Stimulated activated naive CD8-positive, alpha-beta T cell treated with anti-CD3 and anti-CD28 coated beads, Interleukin-15, amount 100 ng/mL, for 72 hours (primary cell): ENCODE results near the gene POLD1.
A peak's percentile ranks its signal among the peaks of the same experiment; 100 is the strongest.
"Not testable (repeated sequence)": the region's sequence is repeated elsewhere in the genome, so short reads cannot be mapped to it uniquely, and the experiment has no call there.

Experiments
- ATAC-seq: fragments of 150-1000 bp; cut with Tn5 transposase; 2 replicates; pipeline ENCODE4 v1.10.0; 2021; ENCODE audit warnings: mild to moderate bottlenecking, moderate library complexity
- DNase-seq, 2 donors: peaks; one replicate each; pipeline ENCODE4 v3.0.0; 2021 to 2022
- H3K27ac Mint-ChIP-seq, 2 donors: one replicate each; pipeline ENCODE4 v1.8.0; 2022; ENCODE audit warnings: mild to moderate bottlenecking in 2 of 2, mixed read lengths in 2 of 2, moderate library complexity in 2 of 2
- H3K27me3 Mint-ChIP-seq: one replicate; pipeline ENCODE4 v1.8.0; 2022; ENCODE audit warnings: mixed read lengths
- H3K4me1 Mint-ChIP-seq: one replicate; pipeline ENCODE4 v1.8.0; 2022; ENCODE audit warnings: mild to moderate bottlenecking, mixed read lengths
- H3K4me3 Mint-ChIP-seq, 2 donors: one replicate each; pipeline ENCODE4 v1.8.0; 2022; ENCODE audit warnings: mild to moderate bottlenecking in 2 of 2, mixed read lengths in 2 of 2, moderate library complexity in 1 of 2
- H3K9me3 Mint-ChIP-seq, 2 donors: one replicate each; pipeline ENCODE4 v1.8.0; 2022; ENCODE audit warnings: mixed read lengths in 2 of 2

The POLD1 gene

DNA sequence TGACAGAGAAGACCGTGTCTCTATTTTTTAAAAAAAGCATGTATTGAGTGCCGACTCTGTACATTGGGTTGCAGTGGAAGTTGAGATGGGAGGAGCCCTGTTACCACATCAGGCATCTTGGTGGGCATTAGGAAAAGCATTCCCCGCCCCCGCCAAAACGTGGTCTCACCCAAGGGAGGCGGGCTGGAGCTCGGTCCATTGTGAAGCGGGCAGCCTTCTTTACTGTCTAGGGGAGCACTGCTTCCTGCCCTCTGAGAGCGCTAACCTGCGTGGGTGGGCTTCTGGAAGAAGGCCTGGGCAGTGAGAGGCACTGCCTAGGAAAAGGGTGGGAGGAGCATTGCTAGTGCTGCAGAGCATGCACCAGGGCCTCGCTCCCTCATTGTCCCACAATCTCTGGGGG is 4.0 kb upstream of the POLD1 start:
- Mint-ChIP-seq H3K4me3 (no peak overlapping the region), H3K27me3 (no peaks in the 10 kb centered on the region), H3K4me1 (peaks cover 51% of the 10 kb centered on the region), H3K27ac (no peak overlapping the region), H3K9me3 (no peaks in the 10 kb centered on the region)
- ATAC-seq (no peak), DNase-seq (no peak)

DNA sequence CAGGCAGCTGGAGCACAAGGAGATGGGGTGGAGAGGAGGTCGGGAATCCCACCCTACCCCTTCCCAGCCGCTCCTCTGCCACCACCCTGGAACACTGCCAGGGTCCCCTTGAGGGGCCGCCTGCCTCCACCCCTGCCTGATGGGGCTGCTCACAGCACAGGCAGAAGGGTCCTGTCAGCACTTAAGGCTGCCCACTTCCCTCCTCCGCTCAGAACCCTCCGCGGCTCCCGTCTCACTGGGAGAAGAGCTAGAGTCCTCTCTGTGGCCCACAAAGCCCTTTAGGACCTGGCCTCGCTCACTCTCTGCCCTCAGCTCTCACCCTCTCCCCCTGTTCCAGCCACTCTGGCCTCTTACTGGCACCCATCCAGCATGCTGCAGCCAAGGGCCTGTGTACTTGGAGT is 3.4 kb upstream of the POLD1 start:
- no peak overlapping the region for H3K27ac Mint-ChIP-seq
- peaks cover 57% of the 10 kb centered on the region for H3K4me1 Mint-ChIP-seq
- DNase-seq (no peak), ATAC-seq (no peak)
- H3K9me3 Mint-ChIP-seq, result no peaks in the 10 kb centered on the region
- H3K27me3 Mint-ChIP-seq, result no peaks in the 10 kb centered on the region
- H3K4me3 Mint-ChIP-seq, result no peak overlapping the region

DNA sequence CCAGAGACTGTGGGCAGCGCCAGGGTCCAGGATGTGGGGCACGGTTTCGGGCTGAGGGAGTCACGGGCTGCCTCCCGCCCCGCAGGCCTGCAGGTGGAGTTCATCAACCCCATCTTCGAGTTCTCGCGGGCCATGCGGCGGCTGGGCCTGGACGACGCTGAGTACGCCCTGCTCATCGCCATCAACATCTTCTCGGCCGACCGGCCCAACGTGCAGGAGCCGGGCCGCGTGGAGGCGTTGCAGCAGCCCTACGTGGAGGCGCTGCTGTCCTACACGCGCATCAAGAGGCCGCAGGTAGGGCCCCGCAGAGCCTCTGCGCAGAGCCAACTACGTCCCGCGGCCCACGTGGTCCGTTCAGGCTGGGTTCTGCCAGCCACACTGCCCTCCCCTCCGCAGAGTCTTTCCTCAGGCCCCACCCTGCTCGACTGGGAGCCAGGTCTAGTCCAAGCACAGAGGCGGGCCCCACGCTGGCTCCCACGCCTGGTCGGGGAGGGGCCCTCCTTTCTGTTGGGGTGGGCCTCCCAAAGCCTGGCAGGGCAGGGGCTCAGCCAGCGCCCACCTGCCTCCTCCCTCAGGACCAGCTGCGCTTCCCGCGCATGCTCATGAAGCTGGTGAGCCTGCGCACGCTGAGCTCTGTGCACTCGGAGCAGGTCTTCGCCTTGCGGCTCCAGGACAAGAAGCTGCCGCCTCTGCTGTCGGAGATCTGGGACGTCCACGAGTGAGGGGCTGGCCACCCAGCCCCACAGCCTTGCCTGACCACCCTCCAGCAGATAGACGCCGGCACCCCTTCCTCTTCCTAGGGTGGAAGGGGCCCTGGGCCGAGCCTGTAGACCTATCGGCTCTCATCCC is 2.0 kb upstream of the POLD1 start:
- Mint-ChIP-seq H3K27ac (no peak overlapping the region), H3K27me3 (no peaks in the 10 kb centered on the region), H3K9me3 (no peaks in the 10 kb centered on the region), H3K4me3 (no peak overlapping the region), H3K4me1 (peaks cover 63% of the 10 kb centered on the region)
- DNase-seq (no peak), ATAC-seq (no peak)

DNA sequence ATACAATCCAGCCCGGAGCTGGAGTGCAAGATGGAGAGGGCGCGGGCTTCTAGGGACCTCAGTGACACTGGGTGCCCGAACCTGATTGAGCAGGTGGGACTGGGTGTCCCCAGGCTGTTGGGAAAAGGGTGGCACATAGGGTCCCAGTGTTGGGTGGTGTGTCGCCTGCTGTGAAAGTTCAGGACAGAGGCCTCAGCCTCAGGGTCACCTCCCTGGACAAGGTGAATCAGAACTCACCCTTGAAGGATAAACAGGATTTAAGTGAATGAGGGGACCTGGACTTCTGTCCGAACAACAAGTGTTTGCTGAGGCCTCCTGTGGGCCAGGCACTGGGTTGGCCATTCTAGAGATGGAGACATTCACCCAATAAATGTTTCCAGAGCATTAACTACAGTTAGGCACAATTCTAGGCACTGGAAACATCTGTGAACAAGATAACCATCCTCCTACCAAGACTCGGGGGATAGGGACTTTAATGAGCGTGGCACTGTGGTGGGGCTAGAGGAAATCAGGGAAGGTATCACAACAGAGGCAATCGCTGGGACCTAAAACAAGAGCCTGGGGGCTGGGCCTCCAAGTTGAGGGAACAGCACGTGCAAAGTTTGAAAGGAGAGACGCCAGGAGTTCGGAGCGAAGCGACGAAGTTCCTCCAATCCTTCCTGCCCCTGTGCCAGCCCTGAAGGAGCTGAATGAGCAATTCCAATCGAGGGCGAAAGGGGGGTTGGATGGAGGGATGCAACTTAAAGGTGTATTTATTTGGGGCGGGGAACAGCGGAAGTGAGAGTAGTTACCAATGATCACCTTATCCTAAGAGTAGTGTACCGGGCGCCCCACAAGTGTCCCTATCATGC is 921 bp upstream of the POLD1 start:
- DNase-seq, result no peak
- no peak for ATAC-seq
- Mint-ChIP-seq H3K4me1 (peaks cover 60% of the 10 kb centered on the region), H3K27me3 (no peaks in the 10 kb centered on the region), H3K4me3 (peak overlapping the region; percentile 94 to 100), H3K27ac (peak overlapping the region; percentile 74 to 96), H3K9me3 (no peaks in the 10 kb centered on the region)

DNA sequence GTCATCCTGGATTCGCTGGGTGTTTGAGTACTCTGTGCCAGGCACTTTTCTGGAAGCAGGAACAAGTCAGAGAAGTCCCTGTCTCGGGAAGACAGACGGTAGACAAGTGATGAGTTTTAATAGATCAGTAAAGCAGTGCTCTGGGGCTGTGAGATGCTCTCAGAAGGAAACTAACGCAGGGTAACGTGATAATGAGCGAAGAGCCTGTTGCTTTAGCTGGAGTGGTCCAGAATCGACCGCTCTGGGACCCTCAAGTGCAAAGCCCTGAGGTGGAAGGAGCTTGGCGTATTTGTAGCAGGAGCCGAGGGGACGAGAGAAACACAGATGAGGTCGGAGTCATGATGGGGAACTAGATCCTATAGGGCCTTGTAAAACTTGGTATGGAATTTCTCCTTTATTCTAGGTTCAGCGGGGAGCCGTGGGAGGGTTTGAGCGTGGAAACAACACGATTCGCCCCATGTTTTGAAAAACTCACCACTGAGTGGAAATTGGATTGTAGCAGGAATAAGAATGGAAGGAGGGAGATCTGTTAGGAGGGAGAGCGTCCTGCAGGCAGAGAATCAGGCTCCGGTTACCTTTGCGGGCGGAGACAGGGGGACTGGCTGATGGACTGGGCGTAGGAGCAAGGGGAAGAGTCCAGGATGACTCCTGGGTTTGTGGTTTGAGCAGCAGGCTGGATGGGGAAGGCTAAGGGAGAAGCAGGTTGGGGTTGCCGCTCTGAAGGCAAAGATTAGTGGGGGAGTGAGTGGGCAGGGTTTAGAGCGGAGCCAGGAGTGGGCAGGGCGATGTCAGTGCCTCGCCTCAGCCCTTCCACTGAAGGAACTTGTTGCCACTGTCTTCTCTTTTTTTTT is 763 bp downstream of the POLD1 start:
- peak overlapping the region; percentile 96 to 98 for H3K27ac Mint-ChIP-seq
- H3K27me3 Mint-ChIP-seq, result no peaks in the 10 kb centered on the region
- DNase-seq (no peak), ATAC-seq (no peak)
- peak overlapping the region; percentile 94 to 100 for H3K4me3 Mint-ChIP-seq
- no peaks in the 10 kb centered on the region for H3K9me3 Mint-ChIP-seq
- peaks cover 48% of the 10 kb centered on the region for H3K4me1 Mint-ChIP-seq

DNA sequence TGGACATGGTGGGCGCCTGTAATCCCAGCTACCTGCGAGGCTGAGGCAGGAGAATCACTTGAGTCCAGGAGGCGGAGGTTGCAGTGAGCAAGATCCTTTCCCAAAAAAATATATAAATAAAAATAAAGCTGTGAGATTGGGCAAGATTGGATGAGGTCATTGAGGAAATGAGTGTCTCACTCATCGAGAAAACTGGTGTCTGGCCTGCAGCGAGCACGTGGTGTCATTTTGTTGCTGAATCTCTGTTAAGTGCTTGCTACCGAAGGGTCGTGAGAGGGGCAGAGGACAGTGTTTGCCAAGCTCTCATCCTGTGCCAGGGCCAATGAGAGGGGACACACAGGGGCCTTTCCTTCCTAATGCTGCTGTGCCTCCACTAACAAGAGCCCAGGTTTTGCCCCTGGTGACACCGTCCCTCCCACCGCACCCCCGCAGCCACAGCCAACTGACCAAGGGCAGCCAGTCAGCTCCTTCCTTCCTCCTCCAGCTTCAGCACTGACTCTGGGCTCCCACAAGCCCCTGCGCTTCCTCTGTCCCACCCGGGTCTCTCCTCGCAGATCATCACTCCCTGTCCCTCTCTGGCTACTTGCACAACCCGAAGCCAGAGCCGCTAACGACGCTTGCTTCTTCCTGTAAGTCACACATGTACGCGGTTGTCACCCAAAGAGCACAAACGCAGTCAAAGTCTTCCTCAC is 3.2 kb downstream of the POLD1 start:
- ATAC-seq, result no peak
- H3K4me3 Mint-ChIP-seq, result peak overlapping the region in 1 of 2 donors; percentile 2
- DNase-seq, result no peak
- no peaks in the 10 kb centered on the region for H3K9me3 Mint-ChIP-seq
- H3K4me1 Mint-ChIP-seq, result peaks cover 47% of the 10 kb centered on the region
- H3K27me3 Mint-ChIP-seq, result no peaks in the 10 kb centered on the region
- no peak overlapping the region for H3K27ac Mint-ChIP-seq

DNA sequence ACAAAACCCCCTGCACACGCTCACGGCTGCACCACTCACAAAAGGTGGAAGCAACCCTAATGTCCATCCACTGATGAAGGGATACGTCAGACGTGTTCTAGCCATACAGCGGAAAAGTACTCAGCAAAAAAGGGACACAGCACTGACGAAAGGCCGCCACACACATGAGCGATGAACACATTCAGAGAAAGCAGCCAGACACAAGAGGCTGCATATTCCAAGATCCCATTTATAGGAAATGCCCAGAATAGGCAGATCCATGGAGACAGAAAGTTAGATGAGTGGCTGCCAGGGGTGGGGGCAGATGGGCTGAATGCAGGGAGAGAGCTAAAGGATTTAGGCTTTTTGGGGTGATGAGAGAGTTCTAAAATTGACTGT is 3.7 kb downstream of the POLD1 start:
- ATAC-seq (no peak), DNase-seq (no peak)
- Mint-ChIP-seq H3K27ac (peak overlapping the region in 1 of 2 donors; percentile 43), H3K27me3 (no peaks in the 10 kb centered on the region), H3K4me1 (peaks cover 47% of the 10 kb centered on the region), H3K4me3 (peak overlapping the region in 1 of 2 donors; percentile 2), H3K9me3 (no peaks in the 10 kb centered on the region)

DNA sequence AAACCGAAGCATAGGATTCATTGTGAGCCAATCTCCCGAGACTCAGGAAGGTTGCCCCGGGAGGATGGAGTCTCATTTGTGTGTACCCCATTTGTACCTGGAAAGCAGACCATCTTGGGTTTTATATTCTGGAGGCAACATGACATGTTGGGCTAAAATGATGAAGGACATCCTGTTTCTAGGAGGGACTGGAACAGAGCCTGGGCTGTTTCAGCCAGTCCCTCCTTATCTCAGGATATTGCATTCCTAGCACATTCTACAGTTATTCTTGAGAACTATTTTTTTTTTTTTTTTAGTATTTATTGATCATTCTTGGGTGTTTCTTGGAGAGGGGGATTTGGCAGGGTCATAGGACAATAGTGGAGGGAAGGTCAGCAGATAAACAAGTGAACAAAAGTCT is 6.1 kb downstream of the POLD1 start:
- Mint-ChIP-seq H3K4me1 (peaks cover 31% of the 10 kb centered on the region), H3K27ac (peak overlapping the region in 1 of 2 donors; percentile 71)
- ATAC-seq, H3K4me3 Mint-ChIP-seq, H3K9me3 Mint-ChIP-seq, DNase-seq, H3K27me3 Mint-ChIP-seq: not testable (repeated sequence)

DNA sequence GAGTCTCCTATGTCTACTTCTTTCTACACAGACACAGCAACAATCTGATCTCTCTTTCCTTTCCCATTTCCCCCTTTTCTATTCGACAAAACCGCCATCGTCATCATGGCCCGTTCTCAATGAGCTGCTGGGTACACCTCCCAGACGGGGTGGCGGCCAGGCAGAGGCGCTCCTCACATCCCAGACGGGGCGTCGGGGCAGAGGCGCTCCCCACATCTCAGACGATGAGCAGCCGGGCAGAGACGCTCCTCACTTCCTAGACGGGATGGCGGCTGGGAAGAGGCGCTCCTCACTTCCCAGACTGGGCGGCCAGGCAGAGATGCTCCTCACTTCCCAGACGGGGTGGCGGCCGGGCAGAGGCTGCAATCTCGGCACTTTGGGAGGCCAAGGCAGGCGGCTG is 6.8 kb downstream of the POLD1 start:
- ATAC-seq, H3K9me3 Mint-ChIP-seq, H3K4me3 Mint-ChIP-seq, H3K27me3 Mint-ChIP-seq, H3K27ac Mint-ChIP-seq, DNase-seq: not testable (repeated sequence)
- peaks cover 24% of the 10 kb centered on the region for H3K4me1 Mint-ChIP-seq

DNA sequence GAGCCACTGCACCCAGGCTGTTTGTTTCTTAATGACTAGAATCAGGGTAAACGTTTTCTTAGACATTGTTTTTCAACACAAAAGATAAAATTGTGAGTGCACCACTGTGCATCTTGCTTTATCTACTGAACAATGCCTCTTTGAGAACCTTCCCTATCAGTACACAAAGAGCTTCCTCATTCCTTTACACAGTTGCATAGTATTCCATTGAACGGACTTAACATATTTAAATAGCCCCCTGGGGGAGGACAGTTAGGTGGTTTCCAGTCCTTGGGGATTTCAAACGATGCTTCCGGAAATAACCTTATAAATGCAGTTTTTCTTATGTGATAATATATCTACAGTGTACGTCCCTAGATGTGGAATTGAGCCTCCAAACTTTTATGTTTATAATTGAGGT is 8.6 kb downstream of the POLD1 start:
- no peak for DNase-seq
- H3K9me3 Mint-ChIP-seq, result no peaks in the 10 kb centered on the region
- no peak for ATAC-seq
- H3K27me3 Mint-ChIP-seq, result no peaks in the 10 kb centered on the region
- H3K4me3 Mint-ChIP-seq, result no peak overlapping the region
- peaks cover 14% of the 10 kb centered on the region for H3K4me1 Mint-ChIP-seq
- H3K27ac Mint-ChIP-seq, result no peak overlapping the region

DNA sequence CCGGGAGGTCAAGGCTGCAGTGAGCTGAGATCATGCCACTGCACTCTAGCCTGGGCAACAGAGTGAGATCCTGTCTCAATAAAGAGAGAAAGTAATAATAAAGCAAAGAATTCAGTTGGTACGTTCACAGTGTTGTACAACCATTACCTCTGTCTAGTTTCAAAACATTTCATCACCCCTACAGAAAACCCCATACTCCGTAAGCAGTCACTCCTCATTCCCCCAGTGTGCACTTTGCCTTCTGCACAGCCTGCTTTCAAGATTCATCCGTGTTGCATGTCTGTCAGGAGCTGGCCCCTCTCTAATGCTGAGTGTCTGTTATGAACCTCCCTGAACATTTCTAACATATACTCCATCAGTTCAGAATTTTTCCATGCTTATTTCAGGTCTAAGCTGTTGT is 9.4 kb downstream of the POLD1 start:
- Mint-ChIP-seq H3K9me3 (no peaks in the 10 kb centered on the region), H3K27ac (peak overlapping the region; percentile 57 to 85), H3K27me3 (no peaks in the 10 kb centered on the region), H3K4me3 (no peak overlapping the region), H3K4me1 (peaks cover 15% of the 10 kb centered on the region)
- DNase-seq, result no peak
- peak; percentile 40 for ATAC-seq

DNA sequence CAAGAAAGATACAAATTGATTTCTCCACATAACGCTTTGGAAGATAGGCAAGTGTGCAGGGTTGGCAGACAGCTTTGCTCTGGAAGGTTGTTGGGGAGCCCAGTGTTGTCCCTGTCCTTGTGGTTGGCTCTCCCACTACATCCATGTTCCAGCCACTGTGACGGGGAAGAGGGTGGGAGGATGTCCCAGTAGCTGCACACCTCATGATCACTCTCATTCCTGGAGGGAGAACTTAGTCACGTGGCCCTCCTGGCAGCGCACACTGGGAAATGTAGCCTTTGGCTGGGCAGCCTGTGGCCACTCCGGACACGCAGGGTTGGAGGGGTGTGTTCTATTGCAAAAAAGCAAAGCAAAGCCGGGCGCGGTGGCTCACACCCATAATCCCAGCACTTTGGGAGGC is 9.9 kb downstream of the POLD1 start:
- no peaks in the 10 kb centered on the region for H3K9me3 Mint-ChIP-seq

DNA sequence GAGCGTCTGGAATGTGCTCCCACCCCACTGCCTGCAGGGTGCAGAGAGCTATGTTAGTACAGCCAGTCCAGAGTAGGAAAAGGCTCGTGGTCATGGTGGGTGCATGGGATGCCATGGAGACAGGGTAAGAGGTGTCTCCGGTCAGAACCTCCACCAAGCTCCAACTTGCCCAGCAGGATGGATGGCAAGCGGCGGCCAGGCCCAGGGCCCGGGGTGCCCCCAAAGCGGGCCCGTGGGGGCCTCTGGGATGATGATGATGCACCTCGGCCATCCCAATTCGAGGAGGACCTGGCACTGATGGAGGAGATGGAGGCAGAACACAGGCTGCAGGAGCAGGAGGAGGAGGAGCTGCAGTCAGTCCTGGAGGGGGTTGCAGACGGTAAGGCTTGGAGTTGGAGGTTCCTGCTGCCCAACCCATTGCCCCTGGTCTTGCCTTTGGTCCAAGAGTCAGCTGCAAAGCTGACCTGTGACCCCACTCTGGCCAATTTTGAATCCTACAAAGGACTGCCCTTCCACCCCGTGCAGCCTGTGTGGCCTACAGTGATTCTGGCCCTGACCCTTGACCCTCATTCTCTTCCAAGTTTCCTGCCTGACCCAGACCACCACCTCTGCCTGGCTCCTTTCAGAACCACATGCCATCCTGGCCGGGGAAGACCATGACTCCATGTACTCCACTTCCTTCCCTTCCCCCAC is 14.7 kb downstream of the POLD1 start:
- Mint-ChIP-seq H3K4me3 (no peak overlapping the region), H3K27me3 (no peaks in the 10 kb centered on the region), H3K9me3 (no peaks in the 10 kb centered on the region), H3K4me1 (peaks cover 13% of the 10 kb centered on the region), H3K27ac (peak overlapping the region in 1 of 2 donors; percentile 36)
- ATAC-seq (no peak), DNase-seq (no peak)

More for the DNA sequence above, 9.9 kb downstream of the POLD1 start:
- Mint-ChIP-seq H3K27me3 (no peaks in the 10 kb centered on the region), H3K4me3 (no peak overlapping the region), H3K4me1 (peaks cover 16% of the 10 kb centered on the region), H3K27ac (peak overlapping the region in 1 of 2 donors; percentile 85)
- DNase-seq (no peak), ATAC-seq (no peak)

DNA sequence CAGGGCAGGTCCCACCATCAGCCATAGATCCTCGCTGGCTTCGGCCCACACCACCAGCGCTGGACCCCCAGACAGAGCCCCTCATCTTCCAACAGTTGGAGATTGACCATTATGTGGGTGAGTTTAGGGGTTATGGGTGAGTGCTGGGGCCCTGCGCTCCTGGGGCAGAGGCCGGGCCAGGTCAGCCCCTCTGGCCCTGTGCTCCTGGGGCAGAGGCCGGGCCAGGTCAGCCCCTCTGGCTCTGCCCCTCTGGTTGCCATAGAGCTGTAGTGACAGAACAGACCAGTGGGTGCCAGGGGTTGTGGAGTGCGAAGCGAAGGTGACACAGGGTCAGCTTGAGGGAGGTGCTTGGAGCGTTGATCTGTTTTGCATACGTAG is 15.2 kb downstream of the POLD1 start:
- Mint-ChIP-seq H3K4me1 (peaks cover 13% of the 10 kb centered on the region), H3K4me3 (no peak overlapping the region), H3K27ac (peak overlapping the region in 1 of 2 donors; percentile 36), H3K27me3 (no peaks in the 10 kb centered on the region), H3K9me3 (no peaks in the 10 kb centered on the region)
- DNase-seq (no peak), ATAC-seq (no peak)
